CD14-positive monocyte (primary cell): ENCODE measurements around the gene MXRA7. TPM values are rescaled to one million over a fixed set of nuclear protein-coding genes. Genes with fewer than 3 reads are reported as not detected.
A peak's percentile ranks its signal among the peaks of the same experiment; 100 is the strongest.

Experiments used
- DNase-seq, 3 donors: peaks; one replicate each; pipeline ENCODE4 v3.0.0-alpha.2; 2011 to 2022
- H2AFZ ChIP-seq: 2 replicates; pipeline ENCODE4 v1.6.0; 2012; ENCODE audit warnings: mild to moderate bottlenecking, low read depth, low read length, inconsistent platforms; ENCODE audit not compliant: insufficient read depth, poor library complexity, severe bottlenecking
- H3K27ac ChIP-seq, 2 donors: 1 replicate in 1 of 2; 2 replicates in 1 of 2; pipeline ENCODE4 v1.5.1; 2012 to 2013; ENCODE audit warnings: low read length in 2 of 2, control low read depth in 1 of 2, inconsistent platforms in 1 of 2, low read depth in 1 of 2, mild to moderate bottlenecking in 1 of 2
- H3K27me3 ChIP-seq, 2 donors: one replicate each; pipeline versions ENCODE4 v1.6.0 to v1.6.1; 2011 to 2013; ENCODE audit warnings: low read length in 2 of 2; ENCODE audit not compliant: control insufficient read depth in 2 of 2, insufficient read depth in 2 of 2
- H3K36me3 ChIP-seq, 2 donors: replicated peaks in 1 of 2; 1 replicate in 1 of 2; 2 replicates in 1 of 2; pipeline versions ENCODE4 v1.5.1 to v1.6.1; 2012 to 2013; ENCODE audit warnings: low read length in 2 of 2, control low read depth in 1 of 2, inconsistent platforms in 1 of 2, mild to moderate bottlenecking in 1 of 2; ENCODE audit not compliant: insufficient read depth in 2 of 2, control insufficient read depth in 1 of 2
- H3K4me1 ChIP-seq, 2 donors: 1 replicate in 1 of 2; 2 replicates in 1 of 2; pipeline versions ENCODE4 v1.5.1 to v1.6.1; 2012 to 2013; ENCODE audit warnings: low read length in 2 of 2, control low read depth in 1 of 2, inconsistent platforms in 1 of 2, mild to moderate bottlenecking in 1 of 2, moderate library complexity in 1 of 2; ENCODE audit not compliant: insufficient read depth in 2 of 2, control insufficient read depth in 1 of 2
- H3K4me2 ChIP-seq: replicated peaks from 2 replicates; pipeline ENCODE3; 2012; ENCODE audit warnings: low read length, moderate library complexity, mild to moderate bottlenecking; ENCODE audit not compliant: poor library complexity, severe bottlenecking; ENCODE audit errors: extremely low read depth
- H3K4me3 ChIP-seq, 3 experiments: fragments of 200-600 bp in 1 of 3; sonication (generic) in 1 of 3; replicated peaks in 1 of 3; 1 replicate in 2 of 3; 2 replicates in 1 of 3; pipeline ENCODE4 v1.5.1; 2011 to 2013; ENCODE audit warnings: low read length in 3 of 3, mild to moderate bottlenecking in 3 of 3, control low read depth in 2 of 3, low read depth in 2 of 3, inconsistent platforms in 1 of 3, moderate library complexity in 1 of 3
- H3K79me2 ChIP-seq: 2 replicates; pipeline ENCODE4 v1.6.0; 2012; ENCODE audit warnings: mild to moderate bottlenecking, control low read depth, inconsistent platforms, low read length, moderate library complexity; ENCODE audit not compliant: insufficient read depth
- H3K9ac ChIP-seq: 2 replicates; pipeline ENCODE4 v1.6.0; 2017; ENCODE audit warnings: low read length, mild to moderate bottlenecking; ENCODE audit not compliant: insufficient read depth, poor library complexity, severe bottlenecking
- H3K9me3 ChIP-seq, 2 donors: replicated peaks in 1 of 2; 1 replicate in 1 of 2; 2 replicates in 1 of 2; pipeline versions ENCODE4 v1.5.1 to v1.6.1; 2012 to 2013; ENCODE audit warnings: low read length in 2 of 2, control low read depth in 1 of 2; ENCODE audit not compliant: control insufficient read depth in 1 of 2, insufficient read depth in 1 of 2
- H4K20me1 ChIP-seq: 2 replicates; pipeline ENCODE4 v1.6.0; 2012; ENCODE audit warnings: mild to moderate bottlenecking, low read length, control low read depth, moderate library complexity; ENCODE audit not compliant: insufficient read depth
- H3K27ac Mint-ChIP-seq, 7 donors: one replicate each; pipeline ENCODE4 v1.8.0; 2020; ENCODE audit warnings: mild to moderate bottlenecking in 7 of 7, mixed read lengths in 7 of 7, moderate library complexity in 6 of 7, inconsistent platforms in 2 of 7
- H3K27me3 Mint-ChIP-seq, 3 donors: one replicate each; pipeline ENCODE4 v1.8.0; 2021 to 2022; ENCODE audit warnings: low read depth in 3 of 3, mild to moderate bottlenecking in 3 of 3, mixed read lengths in 3 of 3, moderate library complexity in 3 of 3, inconsistent platforms in 1 of 3
- H3K36me3 Mint-ChIP-seq, 2 donors: one replicate each; pipeline ENCODE4 v1.8.0; 2020; ENCODE audit warnings: mixed read lengths in 2 of 2, inconsistent platforms in 1 of 2, mild to moderate bottlenecking in 1 of 2
- H3K4me1 Mint-ChIP-seq: one replicate; pipeline ENCODE4 v1.8.0; 2020; ENCODE audit warnings: mild to moderate bottlenecking, mixed read lengths
- H3K4me3 Mint-ChIP-seq, 2 donors: one replicate each; pipeline ENCODE4 v1.8.0; 2020; ENCODE audit warnings: mild to moderate bottlenecking in 2 of 2, mixed read lengths in 2 of 2, moderate library complexity in 1 of 2
- H3K9me3 Mint-ChIP-seq, 7 donors: one replicate each; pipeline ENCODE4 v1.8.0; 2020 to 2022; ENCODE audit warnings: mixed read lengths in 7 of 7, mild to moderate bottlenecking in 6 of 7, moderate library complexity in 6 of 7, inconsistent platforms in 2 of 7
- CTCF ChIP-seq: fragments of 200-600 bp; IDR thresholded peaks from one replicate; pipeline ENCODE4 v1.8.0; 2022; ENCODE audit warnings: antibody characterized with exemption, mild to moderate bottlenecking
- WGBS: methylation state at CpG from one replicate; pipeline ENCODE4 v1.1.5; 2013; ENCODE audit warnings: missing lambda C conversion rate; ENCODE audit not compliant: insufficient coverage; 5-methylcytosine and 5-hydroxymethylcytosine counted together
- intact Hi-C, 2 donors: fragments of 100-400 bp; cut with micrococcal nuclease; formaldehyde crosslinking; loops; one replicate each; pipeline versions ENCODE4 v1.15.0 to v1.15.1; 2023
- polyA plus RNA-seq, 3 donors: library from polyadenylated mRNA; depleted of rRNA in 1 of 3; unstranded in 2 of 3; stranded (reverse) in 1 of 3; fragments of 300-500 nt in 2 of 3; fragments of >200 nt in 1 of 3; fragmentation: Illumina TruSeq in 2 of 3; gene quantifications; 1 replicate in 2 of 3; 2 replicates in 1 of 3; pipeline ENCODE4 v1.2.3, GENCODE V29; 2012 to 2021

The MXRA7 gene
- polyA plus RNA-seq, 3 donors = 0.13 to 0.81 (median 0.30) TPM

DNA sequence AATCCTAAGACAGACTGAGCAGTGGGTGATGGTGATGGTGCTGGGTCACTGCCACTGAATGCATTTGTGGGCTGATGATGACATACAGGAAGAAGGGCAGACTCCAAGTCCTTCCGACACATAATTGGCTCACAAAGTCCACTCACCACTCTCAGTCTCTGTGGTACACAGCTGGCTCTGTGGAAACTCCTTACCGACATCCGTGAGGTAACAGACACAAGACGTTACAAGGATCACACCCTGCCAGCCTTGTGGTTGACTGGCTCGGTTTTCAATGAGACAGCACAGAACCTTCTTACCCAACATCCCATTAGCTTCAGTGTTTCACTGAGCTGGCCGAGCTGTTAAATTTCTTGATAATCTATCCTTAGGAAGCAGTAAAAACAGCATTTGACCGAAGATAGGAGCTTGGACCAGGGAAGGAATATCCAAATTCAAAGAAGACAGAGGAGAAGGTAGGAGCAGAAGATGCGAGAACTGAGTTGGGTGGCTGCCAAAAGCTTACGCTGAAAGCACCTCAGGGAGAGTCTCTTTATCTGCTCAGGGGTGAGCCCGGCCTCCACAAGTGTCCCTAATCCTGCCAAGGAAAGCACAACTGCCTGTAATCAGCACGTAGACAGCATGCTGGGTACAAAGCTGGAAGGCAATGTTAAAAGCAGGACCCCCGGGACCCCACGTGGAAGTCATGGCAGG, 5.5 kb upstream of the MXRA7 start:
- 20% methylated on average over 9 of the region's 13 CpGs for WGBS
- Mint-ChIP-seq H3K27ac (peak overlapping the region; percentile 94 to 98 (median 96)), H3K4me1 (peaks cover 30% of the 10 kb centered on the region), H3K4me3 (peak overlapping the region; percentile 48 to 61), H3K9me3 (peaks cover 0 to 2% (median 0%) of the 10 kb centered on the region in 7 donors), H3K36me3 (peaks cover 63 to 83% of the 10 kb centered on the region in 2 donors), H3K27me3 (peaks cover 3 to 10% (median 6%) of the 10 kb centered on the region in 3 donors)
- intact Hi-C loops = loop anchor here in 1 of 2 donors (1.0 to 10.0 kb wide), 2 partner anchors 9 to 211 kb away; partner anchors contain the start of gene RHBDF2
- Histone ChIP-seq H3K36me3 (peaks cover 60 to 82% of the 10 kb centered on the region in 2 donors), H4K20me1 (peaks cover 68% of the 10 kb centered on the region), H2AFZ (no peak overlapping the region), H3K9ac (peak overlapping the region; percentile 39), H3K4me2 (no peak overlapping the region), H3K27ac (peak overlapping the region; percentile 88 to 90), H3K79me2 (peaks cover 6% of the 10 kb centered on the region), H3K27me3 (peaks cover 3% of the 10 kb centered on the region in 2 donors), H3K4me3 (no peak overlapping the region), H3K4me1 (peaks cover 30 to 33% of the 10 kb centered on the region in 2 donors), H3K9me3 (no peaks in the 10 kb centered on the region)
- DNase-seq = peak; percentile 92 to 99 (median 99)
- no peak for TF ChIP-seq CTCF

GRCh38 chr17:76715496-76715830, 4.7 kb upstream of the MXRA7 start:
- Mint-ChIP-seq H3K27ac (peak overlapping the region; percentile 94 to 98 (median 96)), H3K36me3 (peaks cover 57 to 74% of the 10 kb centered on the region in 2 donors), H3K4me1 (peaks cover 34% of the 10 kb centered on the region), H3K4me3 (peak overlapping the region in 1 of 2 donors; percentile 39), H3K9me3 (peaks cover 0 to 2% (median 0%) of the 10 kb centered on the region in 7 donors), H3K27me3 (peaks cover 7 to 14% (median 9%) of the 10 kb centered on the region in 3 donors)
- no peaks in the 10 kb centered on the region for H3K9me3 ChIP-seq
- H3K9ac ChIP-seq = peak overlapping the region; percentile 30
- H3K27ac ChIP-seq = peak overlapping the region; percentile 88 to 90
- H3K4me3 ChIP-seq = peak overlapping the region in 1 of 3 experiments; percentile 45
- peak overlapping the region; percentile 40 for H3K4me2 ChIP-seq
- no CpG with 5 or more reads among the region's 2 CpGs for WGBS
- H3K4me1 ChIP-seq = peaks cover 35 to 37% of the 10 kb centered on the region in 2 donors
- H4K20me1 ChIP-seq = peaks cover 61% of the 10 kb centered on the region
- peaks cover 6% of the 10 kb centered on the region in 2 donors for H3K27me3 ChIP-seq
- no peak overlapping the region for H2AFZ ChIP-seq
- no peak for TF ChIP-seq CTCF
- no peak for DNase-seq
- H3K36me3 ChIP-seq = peaks cover 52 to 73% of the 10 kb centered on the region in 2 donors
- H3K79me2 ChIP-seq = peaks cover 3% of the 10 kb centered on the region
- intact Hi-C loops = loop anchor here in 1 of 2 donors (2.0 to 10.0 kb wide), 2 partner anchors 41 to 211 kb away; partner anchors contain the start of gene RHBDF2
